ENCODE data around the gene IL18R1.

IL18R1 gene

DNA sequence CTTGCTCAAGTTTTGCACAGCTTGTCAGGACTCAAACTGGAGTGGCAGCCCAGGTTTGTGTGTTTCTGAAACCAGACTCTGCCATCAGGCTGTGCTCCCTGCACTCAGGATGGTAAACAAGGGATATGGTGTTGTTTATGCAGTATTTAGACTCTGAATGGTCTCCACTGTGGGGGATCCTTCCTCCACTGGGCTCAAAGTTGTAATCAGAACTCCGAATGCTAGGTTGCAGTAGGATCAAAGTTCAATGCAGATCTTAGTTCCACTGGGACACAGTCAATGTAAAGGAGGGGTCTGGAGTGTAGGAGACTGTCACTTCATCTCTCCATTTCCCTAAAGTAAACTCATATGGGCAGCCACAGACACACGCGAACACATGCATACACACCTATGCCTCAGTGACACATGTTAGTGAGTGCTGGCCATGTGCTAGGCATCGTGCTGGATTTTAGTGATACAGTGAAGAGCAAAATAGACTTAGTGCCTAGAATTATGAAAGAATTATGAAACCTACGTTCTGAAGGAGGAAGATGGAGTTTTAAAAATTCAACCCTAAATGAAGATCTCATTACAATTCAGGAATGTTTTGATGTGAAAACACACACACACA, 6.1 kb downstream of the IL18R1 start:
- Histone ChIP-seq H3K27me3 (ENCODE audit: control insufficient read depth, low read length) (peaks cover 2% of the 10 kb centered on the region), H3F3A (ENCODE audit: control insufficient read depth, insufficient read depth) (no peaks in the 10 kb centered on the region), H3K9me2 (replicated peaks; ENCODE audit: control insufficient read depth, low read length) (no peaks in the 10 kb centered on the region), H3K79me2 (ENCODE audit: control insufficient read depth, low read length) (no peaks in the 10 kb centered on the region), H3K4me3 (ENCODE audit: low read length) (no peak overlapping the region), H3K9me3 (ENCODE audit: control insufficient read depth, insufficient read depth, low read length) (peaks cover 15% of the 10 kb centered on the region), H3K36me3 (ENCODE audit: control insufficient read depth, low read length) (no peaks in the 10 kb centered on the region), H4K20me1 (ENCODE audit: control insufficient read depth, insufficient read depth, low read depth, low read length) (no peaks in the 10 kb centered on the region), H3K27ac (ENCODE audit: low read depth, low read length) (no peak overlapping the region), H3K4me2 (ENCODE audit: low read length) (no peak overlapping the region), H3K4me1 (ENCODE audit: control insufficient read depth, low read length) (no peaks in the 10 kb centered on the region)
- TF ChIP-seq EZH2phosphoT487 (IDR thresholded peaks at IDR 0.05; ENCODE audit: borderline replicate concordance, low read length) (no peak), CTCF (IDR thresholded peaks at IDR 0.05; ENCODE audit: low read depth, low read length, poor library complexity, severe bottlenecking) (no peak)

- no peak overlapping the region for H3K4me2 ChIP-seq (ENCODE audit: low read length)
- TF ChIP-seq EZH2phosphoT487 (IDR thresholded peaks at IDR 0.05; ENCODE audit: borderline replicate concordance, low read length) (no peak), CTCF (IDR thresholded peaks at IDR 0.05; ENCODE audit: low read depth, low read length, poor library complexity, severe bottlenecking) (no peak)
Measured at GRCh38 chr2:102365763-102366162, 10.2 kb downstream of the IL18R1 start.

DNA sequence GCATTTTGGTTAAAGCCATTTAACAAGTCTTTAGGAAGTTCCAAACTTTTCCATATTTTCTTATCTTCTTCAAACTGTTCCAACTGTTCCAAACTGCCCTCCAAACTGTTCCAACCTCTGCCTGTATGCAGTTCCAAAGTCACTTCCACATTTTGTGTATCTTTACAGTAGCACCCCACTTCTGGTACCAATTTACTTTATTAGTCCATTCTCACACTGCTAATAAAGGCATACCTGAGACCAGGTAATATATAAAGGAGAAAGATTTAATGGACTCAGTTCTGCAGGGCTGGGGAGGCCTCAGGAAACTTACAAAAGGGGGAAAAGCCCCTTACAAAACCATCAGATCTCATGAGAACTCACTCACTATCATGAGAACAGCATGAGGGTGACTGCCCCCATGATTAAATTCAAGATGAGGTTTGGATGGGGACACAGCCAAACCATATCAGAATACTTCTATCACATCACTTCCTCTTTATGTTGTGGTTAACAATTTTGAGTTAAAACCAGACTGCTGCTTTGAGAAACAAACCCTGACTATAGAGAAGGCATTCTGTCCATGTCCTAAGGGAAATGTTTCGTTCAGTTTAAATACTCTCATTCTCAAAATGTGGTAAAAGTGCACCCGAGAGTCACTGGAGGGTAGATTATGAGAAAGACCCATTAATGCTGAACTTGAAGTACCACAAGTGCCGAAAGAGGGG, 11.0 kb downstream of the IL18R1 start:
- H3K79me2 ChIP-seq (ENCODE audit: control insufficient read depth, low read length) = no peaks in the 10 kb centered on the region
- no peaks in the 10 kb centered on the region for H3F3A ChIP-seq (ENCODE audit: control insufficient read depth, insufficient read depth)
- no peaks in the 10 kb centered on the region for H3K36me3 ChIP-seq (ENCODE audit: control insufficient read depth, low read length)
- no peaks in the 10 kb centered on the region for H4K20me1 ChIP-seq (ENCODE audit: control insufficient read depth, insufficient read depth, low read depth, low read length)
- peaks cover 18% of the 10 kb centered on the region for H3K9me3 ChIP-seq (ENCODE audit: control insufficient read depth, insufficient read depth, low read length)
- H3K4me3 ChIP-seq (ENCODE audit: low read length) = no peak overlapping the region
- no peaks in the 10 kb centered on the region for H3K9me2 ChIP-seq (replicated peaks; ENCODE audit: control insufficient read depth, low read length)
- no peaks in the 10 kb centered on the region for H3K4me1 ChIP-seq (ENCODE audit: control insufficient read depth, low read length)
- H3K27me3 ChIP-seq (ENCODE audit: control insufficient read depth, low read length) = no peaks in the 10 kb centered on the region
- H3K4me2 ChIP-seq (ENCODE audit: low read length) = no peak overlapping the region
- H3K27ac ChIP-seq (ENCODE audit: low read depth, low read length) = no peak overlapping the region
- TF ChIP-seq EZH2phosphoT487 (IDR thresholded peaks at IDR 0.05; ENCODE audit: borderline replicate concordance, low read length) = no peak
- no peak for TF ChIP-seq CTCF (IDR thresholded peaks at IDR 0.05; ENCODE audit: low read depth, low read length, poor library complexity, severe bottlenecking)

More at GRCh38 chr2:102365763-102366162, 10.2 kb downstream of the IL18R1 start:
- Histone ChIP-seq H3F3A (ENCODE audit: control insufficient read depth, insufficient read depth) (no peaks in the 10 kb centered on the region), H4K20me1 (ENCODE audit: control insufficient read depth, insufficient read depth, low read depth, low read length) (no peaks in the 10 kb centered on the region), H3K79me2 (ENCODE audit: control insufficient read depth, low read length) (no peaks in the 10 kb centered on the region), H3K27me3 (ENCODE audit: control insufficient read depth, low read length) (no peaks in the 10 kb centered on the region), H3K27ac (ENCODE audit: low read depth, low read length) (no peak overlapping the region), H3K36me3 (ENCODE audit: control insufficient read depth, low read length) (no peaks in the 10 kb centered on the region), H3K9me2 (replicated peaks; ENCODE audit: control insufficient read depth, low read length) (no peaks in the 10 kb centered on the region), H3K4me1 (ENCODE audit: control insufficient read depth, low read length) (no peaks in the 10 kb centered on the region), H3K9me3 (ENCODE audit: control insufficient read depth, insufficient read depth, low read length) (peaks cover 18% of the 10 kb centered on the region), H3K4me3 (ENCODE audit: low read length) (no peak overlapping the region)
